ENCODE results near the gene GLCE.

GRCh38 chr15:69225355-69226022, 65.1 kb downstream of the GLCE start:
- TF ChIP-seq CTCF (IDR thresholded peaks at IDR 0.05 in 4 of 5, conservative IDR thresholded peaks at IDR 0.05 in 1 of 5) = peak in 1 of 5 experiments; percentile 26
- no peak for TF ChIP-seq POLR2A (IDR thresholded peaks at IDR 0.05)
